ENCODE results near the gene NRG2.

NRG2 gene

GRCh38 chr5:140040358-140040757 lies 2.7 kb downstream of the NRG2 start:
- no peak for DNase-seq

- no peak for DNase-seq
Observed at GRCh38 chr5:140039561-140039960, 3.5 kb downstream of the NRG2 start.

- DNase-seq, result peak; percentile 52
Observed at GRCh38 chr5:140038373-140038957, 4.6 kb downstream of the NRG2 start.

- no peak for DNase-seq
Observed at GRCh38 chr5:140037012-140037411, 6.1 kb downstream of the NRG2 start.

GRCh38 chr5:140035881-140036280 lies 7.2 kb downstream of the NRG2 start:
- no peak for DNase-seq

- no peak for DNase-seq
Observed at GRCh38 chr5:140033037-140033760, 9.9 kb downstream of the NRG2 start.

- no peak for DNase-seq
Observed at GRCh38 chr5:140032296-140032695, 10.8 kb downstream of the NRG2 start.

- DNase-seq, result no peak
Observed at GRCh38 chr5:140027807-140028206, 15.3 kb downstream of the NRG2 start.

GRCh38 chr5:140025736-140026135 lies 17.4 kb downstream of the NRG2 start:
- no peak for DNase-seq

- no peak for DNase-seq
Observed at GRCh38 chr5:140024928-140025327, 18.2 kb downstream of the NRG2 start.

GRCh38 chr5:140023611-140024191 lies 19.4 kb downstream of the NRG2 start:
- no peak for DNase-seq

- DNase-seq, result no peak
Observed at GRCh38 chr5:140020601-140021177, 22.4 kb downstream of the NRG2 start.

- no peak for DNase-seq
Observed at GRCh38 chr5:140018920-140019644, 24.0 kb downstream of the NRG2 start.

GRCh38 chr5:140018517-140018916 lies 24.6 kb downstream of the NRG2 start:
- DNase-seq, result no peak

- DNase-seq, result no peak
Observed at GRCh38 chr5:140018096-140018481, 25.0 kb downstream of the NRG2 start.

- DNase-seq, result no peak
Observed at GRCh38 chr5:140017397-140018095, 25.6 kb downstream of the NRG2 start.

- no peak for DNase-seq
Observed at GRCh38 chr5:140015706-140016105, 27.4 kb downstream of the NRG2 start.

- no peak for DNase-seq
Observed at GRCh38 chr5:140014751-140015150, 28.3 kb downstream of the NRG2 start.

GRCh38 chr5:140013536-140013935 lies 29.6 kb downstream of the NRG2 start:
- DNase-seq, result no peak

GRCh38 chr5:140012443-140012842 lies 30.7 kb downstream of the NRG2 start:
- DNase-seq, result no peak

- DNase-seq, result no peak
Observed at GRCh38 chr5:140011297-140011802, 31.7 kb downstream of the NRG2 start.

- DNase-seq, result no peak
Observed at GRCh38 chr5:140010798-140011197, 32.3 kb downstream of the NRG2 start.

GRCh38 chr5:140007311-140007710 lies 35.8 kb downstream of the NRG2 start:
- no peak for DNase-seq
